HFFc6 (cell line): Measurements from ENCODE around the gene CDC45. TPM values are rescaled to one million over a fixed set of nuclear protein-coding genes. Genes with fewer than 3 reads are reported as not detected.
"Not testable (repeated sequence)": the region's sequence is repeated elsewhere in the genome, so short reads cannot be mapped to it uniquely, and the experiment has no call there.

Experiments
- DNase-seq: peaks from one replicate; pipeline ENCODE4 v3.0.0-alpha.2; 2018
- H3K27ac Mint-ChIP-seq: 2 replicates; pipeline ENCODE4 v1.8.0; 2020; ENCODE audit warnings: mild to moderate bottlenecking, mixed read lengths
- H3K27me3 Mint-ChIP-seq: 2 replicates; pipeline ENCODE4 v1.8.0; 2021; ENCODE audit warnings: mild to moderate bottlenecking, moderate library complexity, mixed read lengths; ENCODE audit not compliant: insufficient read depth
- H3K36me3 Mint-ChIP-seq: 2 replicates; pipeline ENCODE4 v1.8.0; 2021; ENCODE audit warnings: low read depth, mixed read lengths
- H3K4me1 Mint-ChIP-seq: 2 replicates; pipeline ENCODE4 v1.8.0; 2020; ENCODE audit warnings: low read depth, mixed read lengths
- H3K4me3 Mint-ChIP-seq: 2 replicates; pipeline ENCODE4 v1.8.0; 2020; ENCODE audit warnings: mild to moderate bottlenecking, moderate library complexity, mixed read lengths
- H3K9me3 Mint-ChIP-seq: 2 replicates; pipeline ENCODE4 v1.8.0; 2020; ENCODE audit warnings: mild to moderate bottlenecking, mixed read lengths
- CTCF ChIP-seq: fragments of 200-600 bp; sonication (generic); IDR thresholded peaks from 2 replicates; pipeline ENCODE4 v1.5.0; 2021; ENCODE audit warnings: antibody characterized with exemption, mild to moderate bottlenecking
- total RNA-seq, 6 experiments: library from RNA; stranded (reverse); fragmentation: NEBNext Ultra II Directional; extraction: Animal tissue kit (Norgen Biotek cat#: 25700); gene quantifications; 2 replicates in 1 of 6; 3 replicates in 5 of 6; pipeline ENCODE4 v1.2.3, GENCODE V29; 2021

The CDC45 gene
- total RNA-seq, 6 experiments from 2014 or later: 8.8 to 17.4 (median 16.2) TPM

- Mint-ChIP-seq H3K27ac (no peak overlapping the region), H3K4me3 (no peak overlapping the region), H3K27me3 (peaks cover 45% of the 10 kb centered on the region), H3K36me3 (no peaks in the 10 kb centered on the region), H3K4me1 (no peaks in the 10 kb centered on the region), H3K9me3 (no peaks in the 10 kb centered on the region)
- no peak for TF ChIP-seq CTCF
- no peak for DNase-seq
Observed at GRCh38 chr22:19543970-19544708, 64.4 kb downstream of the CDC45 start.

GRCh38 chr22:19545935-19546207 lies 66.2 kb downstream of the CDC45 start:
- H3K36me3 Mint-ChIP-seq: no peaks in the 10 kb centered on the region
- no peak overlapping the region for H3K27ac Mint-ChIP-seq
- H3K27me3 Mint-ChIP-seq: peaks cover 45% of the 10 kb centered on the region
- no peaks in the 10 kb centered on the region for H3K9me3 Mint-ChIP-seq
- TF ChIP-seq CTCF: no peak
- no peaks in the 10 kb centered on the region for H3K4me1 Mint-ChIP-seq
- DNase-seq: no peak
- no peak overlapping the region for H3K4me3 Mint-ChIP-seq

- Mint-ChIP-seq H3K9me3 (no peaks in the 10 kb centered on the region), H3K36me3 (no peaks in the 10 kb centered on the region), H3K4me3 (no peak overlapping the region), H3K27ac (no peak overlapping the region), H3K27me3 (peaks cover 48% of the 10 kb centered on the region), H3K4me1 (no peaks in the 10 kb centered on the region)
- no peak for TF ChIP-seq CTCF
- no peak for DNase-seq
Observed at GRCh38 chr22:19546680-19547079, 67.0 kb downstream of the CDC45 start.

DNA sequence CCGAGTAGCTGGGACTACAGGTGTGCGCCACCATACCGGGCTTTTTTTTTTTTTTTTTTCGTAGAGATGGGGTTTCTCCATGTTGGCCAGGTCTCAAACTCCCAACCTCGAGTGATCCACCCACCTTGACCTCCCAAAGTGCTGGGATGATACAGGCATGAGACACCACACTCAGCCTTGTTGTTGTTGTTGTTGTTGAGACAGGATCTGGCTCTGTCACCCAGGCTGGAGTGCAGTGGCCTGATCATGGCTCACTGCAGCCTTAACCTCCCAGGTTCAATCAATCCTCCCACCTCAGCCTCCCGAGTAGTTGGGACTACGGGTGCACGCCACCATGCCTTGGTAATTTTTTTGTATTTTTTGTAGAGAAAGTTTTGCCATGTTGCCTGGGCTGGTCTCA lies 67.9 kb downstream of the CDC45 start:
- Mint-ChIP-seq H3K36me3 (no peaks in the 10 kb centered on the region), H3K27me3 (peaks cover 43% of the 10 kb centered on the region)

GRCh38 chr22:19548427-19548826 lies 68.7 kb downstream of the CDC45 start:
- not testable (repeated sequence) for H3K4me3 Mint-ChIP-seq, H3K4me1 Mint-ChIP-seq, H3K27ac Mint-ChIP-seq, H3K36me3 Mint-ChIP-seq, DNase-seq, H3K9me3 Mint-ChIP-seq
- H3K27me3 Mint-ChIP-seq: peaks cover 38% of the 10 kb centered on the region

More for the DNA sequence above, 67.9 kb downstream of the CDC45 start:
- Mint-ChIP-seq H3K4me3 (no peak overlapping the region), H3K27ac (no peak overlapping the region), H3K9me3 (no peaks in the 10 kb centered on the region), H3K4me1 (no peaks in the 10 kb centered on the region)
- DNase-seq: no peak
- TF ChIP-seq CTCF: no peak

DNA sequence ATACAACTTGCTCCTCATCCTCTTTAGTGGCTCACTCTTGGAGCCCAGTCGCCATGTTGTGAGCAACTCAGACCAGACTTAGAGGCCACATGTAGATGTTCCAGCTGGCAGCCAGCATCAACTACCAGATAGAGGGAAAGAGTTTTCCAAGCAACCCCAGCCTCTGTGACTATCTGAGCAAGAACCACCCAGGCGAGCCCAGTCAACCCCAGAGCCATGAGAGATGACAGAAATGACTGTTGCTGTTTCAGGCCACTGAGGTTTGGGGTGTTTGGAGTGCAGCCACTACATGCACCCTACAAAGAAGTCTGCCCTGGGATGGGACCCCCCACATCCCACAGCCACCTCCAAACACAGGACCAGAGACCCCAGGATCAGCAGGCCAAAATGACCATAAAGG lies 69.2 kb downstream of the CDC45 start:
- H3K27ac Mint-ChIP-seq: no peak overlapping the region
- no peaks in the 10 kb centered on the region for H3K9me3 Mint-ChIP-seq
- no peak overlapping the region for H3K4me3 Mint-ChIP-seq
- DNase-seq: no peak
- no peaks in the 10 kb centered on the region for H3K4me1 Mint-ChIP-seq
- peaks cover 33% of the 10 kb centered on the region for H3K27me3 Mint-ChIP-seq
- no peaks in the 10 kb centered on the region for H3K36me3 Mint-ChIP-seq
- no peak for TF ChIP-seq CTCF
